Ramos (cell line): ENCODE results near the gene MAPK1.
"Not testable (repeated sequence)": the region's sequence is repeated elsewhere in the genome, so short reads cannot be mapped to it uniquely, and the experiment has no call there.

Experiments
- in situ Hi-C: fragments of 300-500 bp; cut with MboI; formaldehyde crosslinking; loops from one replicate; pipeline ENCODE4 v1.14.3; 2022; ENCODE audit warnings: low sequenced_read_pairs; ENCODE audit not compliant: unreplicated experiment

MAPK1 gene

GRCh38 chr22:21823740-21824444, 43.6 kb downstream of the MAPK1 start:
- in situ Hi-C loops, result no loop called here

DNA sequence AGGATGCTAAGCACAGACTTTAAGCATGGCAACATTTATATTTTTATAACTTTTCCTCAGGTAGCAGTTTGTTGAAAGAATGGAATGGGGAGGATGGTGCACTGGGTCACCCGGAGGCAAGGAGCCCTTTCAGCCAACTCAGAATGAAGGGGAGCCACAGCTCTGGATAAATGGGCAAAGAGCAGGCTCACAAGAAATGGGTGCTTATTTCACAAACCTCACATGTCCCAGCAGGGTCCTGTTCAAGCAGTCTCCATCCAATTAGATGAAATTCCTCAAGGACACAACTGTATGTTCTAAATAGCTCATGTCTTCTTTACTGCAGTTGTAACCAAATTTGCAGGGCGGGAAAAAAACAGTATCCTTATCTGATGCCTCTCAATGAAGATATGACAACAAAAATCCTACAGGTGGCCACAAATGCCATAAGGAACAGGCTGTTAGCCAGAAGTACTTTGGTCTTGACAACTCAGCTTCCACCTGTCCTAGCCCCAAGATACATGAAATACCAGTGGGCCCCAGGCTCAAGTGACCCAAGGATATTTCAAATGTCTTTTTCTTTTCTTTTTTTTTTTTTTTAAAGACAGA, 48.2 kb downstream of the MAPK1 start:
- in situ Hi-C loops, result no loop called here

GRCh38 chr22:21818487-21819182, 48.8 kb downstream of the MAPK1 start:
- in situ Hi-C loops, result no loop called here

DNA sequence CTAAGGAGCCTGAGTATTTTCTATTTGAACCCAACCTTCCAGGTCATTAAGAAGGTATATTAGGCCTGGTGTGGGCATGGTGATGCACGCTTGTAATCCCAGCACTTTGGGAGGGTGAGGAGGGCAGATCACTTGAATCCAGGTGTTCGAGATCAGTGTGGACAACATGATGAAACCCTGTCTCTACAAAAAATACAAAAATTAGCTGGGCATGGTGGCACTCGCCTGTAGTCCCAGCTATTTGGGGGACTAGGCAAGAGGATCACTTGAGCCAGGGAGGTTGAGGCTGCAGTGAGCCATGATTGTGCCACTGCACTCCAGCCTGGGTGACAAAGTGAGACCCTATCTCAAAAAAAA, 50.0 kb downstream of the MAPK1 start:
- in situ Hi-C loops, result not testable (repeated sequence)

DNA sequence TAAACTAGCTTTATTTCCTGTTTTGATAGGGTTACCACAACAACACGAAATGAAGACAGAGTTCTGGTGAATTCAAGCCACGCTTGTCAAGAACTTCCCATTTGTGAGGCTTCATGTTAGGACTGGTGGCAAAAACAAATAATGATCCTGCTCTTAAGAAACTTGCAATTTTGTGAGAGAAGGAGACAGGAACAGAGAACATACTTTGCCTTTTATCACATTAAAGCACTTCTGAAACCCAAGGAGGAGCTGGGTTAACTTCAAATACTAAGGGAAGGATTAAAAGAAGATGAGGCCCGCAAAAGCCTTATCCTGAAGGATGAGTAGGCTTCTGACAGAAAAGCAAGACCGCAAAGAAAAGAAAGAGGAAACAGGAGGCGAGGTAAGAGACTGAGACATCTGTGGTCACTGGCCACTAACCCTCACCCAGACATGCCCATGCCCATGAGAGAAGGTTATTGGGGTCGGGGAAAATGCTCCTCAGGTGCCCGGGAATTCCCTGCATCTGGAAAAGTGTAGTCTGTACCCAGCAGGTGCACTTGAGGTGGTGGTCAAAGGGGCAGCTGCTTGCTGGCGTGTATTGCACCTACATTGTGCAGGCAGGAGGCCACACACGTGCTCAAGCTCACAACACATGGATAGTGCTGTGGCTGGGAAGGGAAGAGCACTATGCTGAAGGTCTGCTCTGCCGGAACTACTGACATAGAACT, 50.5 kb downstream of the MAPK1 start:
- in situ Hi-C loops, result no loop called here

DNA sequence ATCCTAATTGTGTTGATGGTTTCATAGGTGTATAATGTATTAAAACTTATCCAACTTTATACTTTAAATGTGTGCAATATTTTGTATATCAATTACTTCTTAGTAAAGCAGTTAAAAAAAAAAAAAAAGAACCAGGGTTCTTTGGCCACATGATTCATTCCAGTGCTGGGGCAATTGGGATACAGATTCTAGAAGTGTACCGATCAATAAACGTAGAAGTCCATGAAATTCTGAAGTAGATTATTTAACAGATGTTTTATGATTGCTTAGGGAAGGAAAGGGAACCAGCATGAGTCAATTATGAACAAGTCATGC, 51.0 kb downstream of the MAPK1 start:
- in situ Hi-C loops, result no loop called here

GRCh38 chr22:21815958-21816357, 51.5 kb downstream of the MAPK1 start:
- in situ Hi-C loops, result no loop called here

DNA sequence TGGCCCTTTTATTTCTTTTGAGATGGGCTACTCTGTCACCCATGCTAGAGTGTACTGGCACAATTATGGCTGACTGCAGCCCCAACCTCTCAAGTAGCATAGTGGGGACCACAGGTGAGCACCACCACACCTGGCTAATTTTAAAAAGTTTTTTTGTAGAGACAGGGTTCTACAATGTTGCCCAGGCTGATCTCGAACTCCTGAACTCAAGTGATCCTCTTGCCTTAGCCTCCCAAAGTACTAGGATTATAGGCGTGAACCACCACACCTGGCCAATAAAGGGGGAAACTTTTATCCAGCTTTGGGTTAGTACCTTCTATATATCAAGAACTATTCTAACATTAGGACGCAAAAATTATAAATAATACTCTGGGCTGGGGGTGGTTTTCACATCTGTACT, 52.1 kb downstream of the MAPK1 start:
- in situ Hi-C loops, result no loop called here

DNA sequence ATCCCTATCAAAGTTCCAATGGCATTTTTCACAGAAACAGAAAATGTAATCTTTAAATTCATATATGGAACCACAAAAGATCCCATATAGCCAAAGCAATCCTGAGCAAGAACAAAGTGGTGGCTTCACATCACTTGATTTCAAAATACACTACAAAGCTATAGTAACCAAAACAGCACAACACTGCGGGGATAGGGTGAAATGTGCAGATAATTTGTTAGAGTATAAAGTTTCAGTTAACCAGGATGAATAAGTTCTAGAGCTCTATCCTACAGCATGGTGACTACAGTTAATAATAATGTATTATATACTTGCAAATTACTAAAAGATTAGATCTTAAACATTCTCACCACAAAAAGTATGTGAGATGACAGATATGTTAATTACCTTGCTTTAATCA, 55.5 kb downstream of the MAPK1 start:
- in situ Hi-C loops, result no loop called here

GRCh38 chr22:21807544-21808529, 59.6 kb downstream of the MAPK1 start:
- in situ Hi-C loops, result no loop called here

DNA sequence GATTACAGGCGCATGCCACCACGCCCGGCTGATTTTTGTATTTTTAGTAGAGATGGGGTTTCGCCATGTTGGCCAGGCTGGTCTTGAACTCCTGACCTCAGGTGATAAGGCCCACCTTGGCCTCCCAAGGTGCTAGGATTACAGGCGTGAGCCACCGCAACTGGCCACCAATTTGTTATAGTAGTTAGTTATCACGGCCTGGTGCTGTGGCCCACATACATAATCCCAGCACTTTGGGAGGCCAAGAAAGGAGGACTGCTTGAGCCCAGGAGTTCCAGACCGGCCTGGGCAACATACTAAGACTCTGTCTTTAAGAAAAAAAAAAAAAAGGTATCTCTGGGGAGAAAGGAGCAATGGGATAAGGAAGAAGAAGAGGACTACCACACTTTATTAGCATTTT, 62.1 kb downstream of the MAPK1 start:
- in situ Hi-C loops, result not testable (repeated sequence)

- in situ Hi-C loops, result no loop called here
Measured at GRCh38 chr22:21803811-21804249, 63.6 kb downstream of the MAPK1 start.

GRCh38 chr22:21802673-21803072, 64.8 kb downstream of the MAPK1 start:
- in situ Hi-C loops, result no loop called here

DNA sequence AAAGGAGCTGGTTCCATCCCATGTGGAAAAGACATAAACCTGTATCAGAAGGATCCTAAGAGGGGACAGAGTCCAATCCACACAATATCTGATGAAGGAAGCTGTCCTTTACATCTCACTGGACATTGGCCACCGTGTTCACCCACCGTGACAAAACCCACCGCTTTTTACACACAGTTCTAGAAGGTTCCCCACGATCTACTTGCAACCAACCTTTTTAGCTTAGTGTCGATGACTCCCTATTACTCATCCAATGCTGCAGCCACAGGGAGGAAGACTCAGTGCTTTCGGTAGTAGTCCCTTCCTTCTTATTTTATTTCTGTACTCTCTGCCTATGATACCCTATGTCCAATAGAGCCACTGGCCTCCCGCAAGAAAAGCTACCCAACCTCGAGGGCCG, 65.4 kb downstream of the MAPK1 start:
- in situ Hi-C loops, result no loop called here

GRCh38 chr22:21801304-21801644, 66.2 kb downstream of the MAPK1 start:
- in situ Hi-C loops, result not testable (repeated sequence)

DNA sequence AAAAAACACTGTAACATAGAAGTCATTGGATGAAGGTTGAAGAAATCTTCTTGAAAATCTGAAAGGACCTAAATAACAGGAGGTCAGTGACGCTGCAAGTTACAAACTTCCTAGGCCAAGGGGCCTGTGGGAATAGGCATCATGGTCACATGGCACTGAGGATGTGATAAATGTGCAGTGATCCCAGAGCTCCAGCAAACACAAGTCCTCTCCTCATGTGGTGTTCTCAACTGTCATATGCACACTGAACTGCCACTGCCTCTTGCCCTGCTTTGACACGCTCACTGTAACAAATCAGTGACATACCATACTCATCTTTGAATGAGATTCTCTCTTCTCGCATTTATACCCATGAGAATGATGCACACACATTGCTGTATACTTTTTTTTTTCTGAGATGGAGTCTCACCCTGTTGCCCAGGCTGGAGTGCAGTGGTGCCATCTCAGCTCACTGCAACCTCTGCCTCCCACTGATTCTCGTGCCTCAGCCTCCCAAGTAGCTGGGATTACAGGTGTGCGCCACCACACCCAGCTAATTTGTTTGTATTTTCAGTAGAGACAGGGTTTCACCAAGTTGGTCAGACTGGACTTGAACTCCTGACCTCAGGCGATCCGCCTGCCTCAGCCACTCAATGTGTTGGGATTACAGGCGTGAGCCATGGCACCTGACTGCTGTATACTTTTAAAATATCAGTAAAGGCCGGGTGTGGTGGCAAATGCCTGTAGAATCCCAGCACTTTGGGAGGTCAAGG, 66.7 kb downstream of the MAPK1 start:
- in situ Hi-C loops, result no loop called here

DNA sequence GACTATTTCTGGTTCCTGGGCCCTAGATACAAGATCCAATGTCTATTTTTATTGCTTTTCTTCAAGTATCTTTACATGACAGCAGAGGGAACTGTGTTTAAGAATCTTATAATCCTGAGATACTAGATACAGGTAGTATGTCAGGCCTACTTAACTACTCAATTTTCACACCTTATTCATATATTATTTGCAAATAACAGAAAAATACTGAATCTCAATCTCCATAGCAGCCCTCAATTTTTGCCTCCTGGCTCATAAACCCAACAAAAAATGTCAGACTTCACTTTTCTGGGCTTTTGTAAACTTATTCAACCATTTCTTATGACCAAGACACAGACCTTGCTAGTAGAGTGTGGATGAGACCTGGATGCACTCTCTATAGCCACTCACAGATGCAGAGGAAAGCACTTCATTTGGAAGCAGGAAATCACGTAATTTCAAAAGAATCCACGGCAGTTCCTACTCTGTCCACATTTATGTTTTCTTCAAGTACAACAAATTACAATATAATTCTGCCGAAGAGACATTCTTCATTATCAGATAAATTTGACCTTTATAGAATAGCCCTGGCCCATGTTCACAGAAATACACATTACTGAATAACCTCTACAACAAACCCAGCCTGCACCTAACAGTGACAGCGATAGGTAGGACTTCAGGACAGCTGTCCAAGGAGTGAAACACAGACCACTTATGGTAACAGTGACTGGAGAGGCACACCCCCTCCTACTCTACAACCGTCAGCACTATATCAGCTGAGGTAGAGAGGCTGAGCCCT, 69.8 kb downstream of the MAPK1 start:
- in situ Hi-C loops, result no loop called here

DNA sequence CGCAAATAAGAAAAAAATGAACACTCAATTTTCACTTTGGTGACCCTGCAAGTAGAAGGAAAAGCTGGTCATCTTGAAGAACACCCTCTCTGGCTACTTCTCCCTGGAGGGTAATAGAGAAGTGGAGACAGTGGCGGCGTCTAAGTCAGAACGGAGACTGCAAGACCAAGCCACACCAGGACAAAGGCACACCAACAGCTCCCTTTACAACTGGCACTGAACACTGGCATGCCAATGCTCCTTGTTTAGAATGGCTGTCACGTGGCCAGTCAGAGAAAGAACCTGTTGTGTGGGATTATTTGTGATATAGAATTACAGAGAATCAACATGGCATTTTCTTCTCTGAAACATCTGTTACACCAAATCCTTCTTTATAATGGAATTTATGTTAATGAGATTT, 70.6 kb downstream of the MAPK1 start:
- in situ Hi-C loops, result no loop called here

- in situ Hi-C loops, result no loop called here
Measured at GRCh38 chr22:21796231-21796630, 71.2 kb downstream of the MAPK1 start.
